Measurements from ENCODE around the gene NFIX. TPM values are rescaled to one million over a fixed set of nuclear protein-coding genes. Genes with fewer than 3 reads are reported as not detected.

NFIX gene
- total and polyA plus RNA-seq, 2 of the 13 experiments (the other 11 are each of a cell fraction or from before 2014, with no cell fraction given), result 3.4 to 5.4 TPM

DNA sequence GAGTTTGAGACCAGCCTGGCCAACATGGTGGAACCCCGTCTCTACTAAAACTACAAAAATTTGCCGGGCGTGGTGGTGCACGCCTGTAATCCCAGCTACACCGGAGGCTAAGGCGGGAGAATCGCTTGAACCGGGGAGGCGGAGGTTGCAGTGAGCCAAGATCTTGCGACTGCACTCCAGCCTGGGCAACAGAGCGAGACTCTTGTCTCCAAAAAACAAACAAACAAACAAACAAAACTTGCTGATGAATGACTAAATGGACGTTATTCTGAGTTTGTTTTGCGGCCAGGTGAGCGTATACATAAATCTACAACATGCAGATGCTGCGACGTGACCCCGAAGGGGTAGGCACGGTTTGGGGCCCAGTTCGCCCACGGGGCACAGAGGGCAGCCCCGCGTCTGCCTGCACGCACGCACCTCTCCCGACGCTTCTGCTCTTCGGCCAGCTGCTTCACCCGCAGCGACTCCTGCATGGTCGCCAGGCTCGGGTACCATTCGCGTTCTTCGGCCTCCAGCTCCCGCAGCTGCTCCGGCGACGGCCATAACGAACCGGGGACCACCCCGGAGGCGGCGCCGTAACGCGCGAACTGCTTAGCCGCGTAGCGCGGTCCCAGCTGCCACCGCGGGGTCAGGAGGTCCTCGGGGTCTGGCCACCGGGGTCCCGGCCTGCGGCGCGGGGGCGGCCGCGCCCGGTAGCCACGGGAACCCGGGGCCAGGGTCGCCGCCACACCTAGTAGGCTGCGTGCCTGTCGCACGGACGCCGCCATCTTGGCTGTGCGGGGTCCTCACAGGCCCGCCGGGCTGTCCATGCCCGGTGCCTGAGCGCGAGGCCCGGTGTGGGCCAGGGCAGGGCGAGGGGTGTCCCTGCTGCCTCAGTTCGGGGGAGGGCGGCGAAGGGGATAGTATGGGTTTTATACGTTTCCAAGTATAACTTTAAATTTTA is 38.6 kb upstream of the NFIX start, which contains the start of gene GADD45GIP1 (continued):
- TF ChIP-seq ZBTB44 (CRISPR knock-in tag; IDR thresholded peaks at IDR 0.05) (no peak), ZNF33A (CRISPR knock-in tag; IDR thresholded peaks at IDR 0.05; ENCODE audit: borderline replicate concordance) (no peak), SMC3 (IDR thresholded peaks at IDR 0.05; ENCODE audit: low read length) (no peak), ZMYM2 (CRISPR knock-in tag; IDR thresholded peaks at IDR 0.05) (no peak), THAP8 (CRISPR knock-in tag; IDR thresholded peaks at IDR 0.05; ENCODE audit: borderline replicate concordance) (no peak), IRX3 (CRISPR knock-in tag; IDR thresholded peaks at IDR 0.05; ENCODE audit: borderline replicate concordance, low read depth) (peak; percentile 50; the same call in 1 of the 2 replicates), ZNF660 (CRISPR knock-in tag; IDR thresholded peaks at IDR 0.05; ENCODE audit: borderline replicate concordance, low read depth) (no peak), SP4 (CRISPR knock-in tag; IDR thresholded peaks at IDR 0.05) (peak; percentile 42; the same call in 1 of the 2 replicates), ZNF224 (CRISPR knock-in tag; IDR thresholded peaks at IDR 0.05) (peak; percentile 30; the same call in 1 of the 2 replicates), ZIK1 (CRISPR knock-in tag; IDR thresholded peaks at IDR 0.05; ENCODE audit: borderline replicate concordance, low read depth) (no peak), HNRNPLL (IDR thresholded peaks at IDR 0.05; ENCODE audit: low read depth, low read length, poor library complexity, severe bottlenecking) (peak; percentile 62), MZF1 (CRISPR knock-in tag; IDR thresholded peaks at IDR 0.05; ENCODE audit: borderline replicate concordance) (no peak), JUN (CRISPR knock-in tag; IDR thresholded peaks at IDR 0.05) (no peak), SALL2 (CRISPR knock-in tag; IDR thresholded peaks at IDR 0.05) (no peak; the same call in 1 of the 2 replicates), NCOR1 (IDR thresholded peaks at IDR 0.05; ENCODE audit: borderline replicate concordance, low read length) (no peak), ZNF543 (CRISPR knock-in tag; IDR thresholded peaks at IDR 0.05) (peak; percentile 47; the same call in 1 of the 2 replicates), HNRNPL (IDR thresholded peaks at IDR 0.05; ENCODE audit: low read depth, low read length) (no peak), ZNF773 (CRISPR knock-in tag; IDR thresholded peaks at IDR 0.05; ENCODE audit: borderline replicate concordance) (no peak), CENPT (CRISPR knock-in tag; IDR thresholded peaks at IDR 0.05; ENCODE audit: low read depth) (no peak), NR3C1 (CRISPR knock-in tag; IDR thresholded peaks at IDR 0.05) (no peak), TFDP1 (CRISPR knock-in tag; IDR thresholded peaks at IDR 0.05; ENCODE audit: borderline replicate concordance) (peak; percentile 72; the same call in 1 of the 2 replicates)
- TF ChIP-seq, protein P1, sequence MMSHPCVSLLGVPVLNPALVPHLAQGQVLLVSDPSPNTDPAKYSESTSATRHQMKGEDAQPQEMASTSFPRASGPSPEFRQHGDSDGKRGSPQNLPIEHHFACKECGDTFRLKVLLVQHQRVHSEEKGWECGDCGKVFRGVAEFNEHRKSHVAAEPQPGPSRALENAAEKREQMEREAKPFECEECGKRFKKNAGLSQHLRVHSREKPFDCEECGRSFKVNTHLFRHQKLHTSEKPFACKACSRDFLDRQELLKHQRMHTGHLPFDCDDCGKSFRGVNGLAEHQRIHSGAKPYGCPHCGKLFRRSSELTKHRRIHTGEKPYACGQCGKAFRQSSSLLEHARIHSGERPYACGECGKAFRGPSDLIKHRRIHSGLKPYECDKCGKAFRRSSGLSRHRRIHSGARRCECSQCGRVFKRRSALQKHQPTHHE (CRISPR knock-in tag; IDR thresholded peaks at IDR 0.05; ENCODE audit: borderline replicate concordance), result 0 out of 2 replicates have a peak, but pooled peaks have one; percentile 35
- TF ChIP-seq, protein P2, sequence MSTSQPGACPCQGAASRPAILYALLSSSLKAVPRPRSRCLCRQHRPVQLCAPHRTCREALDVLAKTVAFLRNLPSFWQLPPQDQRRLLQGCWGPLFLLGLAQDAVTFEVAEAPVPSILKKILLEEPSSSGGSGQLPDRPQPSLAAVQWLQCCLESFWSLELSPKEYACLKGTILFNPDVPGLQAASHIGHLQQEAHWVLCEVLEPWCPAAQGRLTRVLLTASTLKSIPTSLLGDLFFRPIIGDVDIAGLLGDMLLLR (CRISPR knock-in tag; IDR thresholded peaks at IDR 0.05), result peak; percentile 75
